Astrocyte (in vitro differentiated cells and primary cell): ENCODE data around the gene RNF180. TPM values are rescaled to one million over a fixed set of nuclear protein-coding genes. Genes with fewer than 3 reads are reported as not detected.

Experiments
- DNase-seq: peaks from one replicate; pipeline ENCODE4 v3.0.0-alpha.2; 2010; ENCODE audit warnings: low read depth
- FAIRE-seq: peaks from 2 replicates; lab custom pipeline; 2011; peaks lifted over from hg19 to GRCh38; lab: Jason Lieb, UNC
- H2AFZ ChIP-seq: 2 replicates; pipeline ENCODE4 v1.6.0; 2012; ENCODE audit warnings: low read depth, low read length, inconsistent platforms
- H3K27ac ChIP-seq: 2 replicates; pipeline ENCODE4 v1.5.1; 2011; ENCODE audit warnings: low read depth, low read length, inconsistent platforms
- H3K27me3 ChIP-seq: 2 replicates; pipeline ENCODE4 v1.6.0; 2011; ENCODE audit warnings: low read length, inconsistent platforms; ENCODE audit not compliant: insufficient read depth
- H3K36me3 ChIP-seq: 2 replicates; pipeline ENCODE4 v1.5.1; 2011; ENCODE audit warnings: low read length, inconsistent platforms; ENCODE audit not compliant: insufficient read depth
- H3K4me1 ChIP-seq: 2 replicates; pipeline ENCODE4 v1.5.1; 2011; ENCODE audit warnings: low read length, inconsistent platforms; ENCODE audit not compliant: insufficient read depth
- H3K4me2 ChIP-seq: 2 replicates; pipeline ENCODE4 v1.6.0; 2012; ENCODE audit warnings: low read length, inconsistent platforms
- H3K4me3 ChIP-seq: 2 replicates; pipeline ENCODE4 v1.5.1; 2011; ENCODE audit warnings: low read depth, mild to moderate bottlenecking, low read length, inconsistent platforms; ENCODE audit not compliant: insufficient read depth
- H3K79me2 ChIP-seq: 2 replicates; pipeline ENCODE4 v1.6.0; 2012; ENCODE audit warnings: mild to moderate bottlenecking, low read length, inconsistent platforms; ENCODE audit not compliant: insufficient read depth
- H3K9ac ChIP-seq: 2 replicates; pipeline ENCODE4 v1.6.0; 2012; ENCODE audit warnings: mild to moderate bottlenecking, low read length, inconsistent platforms
- H3K9me3 ChIP-seq: 2 replicates; pipeline ENCODE4 v1.5.1; 2012; ENCODE audit warnings: low read depth, mild to moderate bottlenecking, low read length, inconsistent platforms; ENCODE audit not compliant: insufficient read depth
- H4K20me1 ChIP-seq: 2 replicates; pipeline ENCODE4 v1.6.0; 2012; ENCODE audit warnings: low read length, inconsistent platforms; ENCODE audit not compliant: insufficient read depth
- H3K27ac Mint-ChIP-seq: one replicate; pipeline ENCODE4 v1.8.0; 2021; ENCODE audit warnings: mild to moderate bottlenecking, mixed read lengths; ENCODE audit not compliant: unreplicated experiment
- H3K27me3 Mint-ChIP-seq: one replicate; pipeline ENCODE4 v1.8.0; 2021; ENCODE audit warnings: low read depth, mixed read lengths; ENCODE audit not compliant: unreplicated experiment
- H3K36me3 Mint-ChIP-seq: one replicate; pipeline ENCODE4 v1.8.0; 2021; ENCODE audit warnings: low read depth, mixed read lengths; ENCODE audit not compliant: unreplicated experiment
- H3K4me1 Mint-ChIP-seq: one replicate; pipeline ENCODE4 v1.8.0; 2021; ENCODE audit warnings: low read depth, mixed read lengths; ENCODE audit not compliant: unreplicated experiment
- H3K4me3 Mint-ChIP-seq: one replicate; pipeline ENCODE4 v1.8.0; 2021; ENCODE audit warnings: mild to moderate bottlenecking, moderate library complexity, mixed read lengths; ENCODE audit not compliant: unreplicated experiment
- H3K9me3 Mint-ChIP-seq: one replicate; pipeline ENCODE4 v1.8.0; 2021; ENCODE audit warnings: mild to moderate bottlenecking, mixed read lengths; ENCODE audit not compliant: unreplicated experiment
- EZH2 ChIP-seq: IDR thresholded peaks from 2 replicates; pipeline ENCODE4 v1.6.1; 2012; ENCODE audit warnings: mild to moderate bottlenecking, low read length, inconsistent platforms; ENCODE audit not compliant: insufficient read depth
- total RNA-seq: library from RNA; stranded (reverse); gene quantifications from 2 replicates; pipeline ENCODE4 v1.2.1, GENCODE V29; 2021
- TF ChIP-seq, protein P1 (sequence below): IDR thresholded peaks from 2 replicates; pipeline ENCODE4 v1.5.1; 2011; ENCODE audit warnings: low read depth, mild to moderate bottlenecking, inconsistent platforms, low read length, moderate library complexity; ENCODE audit not compliant: insufficient read depth

Gene RNF180
- total RNA-seq, 1 donor from 2014 or later, result 5.4 TPM

DNA sequence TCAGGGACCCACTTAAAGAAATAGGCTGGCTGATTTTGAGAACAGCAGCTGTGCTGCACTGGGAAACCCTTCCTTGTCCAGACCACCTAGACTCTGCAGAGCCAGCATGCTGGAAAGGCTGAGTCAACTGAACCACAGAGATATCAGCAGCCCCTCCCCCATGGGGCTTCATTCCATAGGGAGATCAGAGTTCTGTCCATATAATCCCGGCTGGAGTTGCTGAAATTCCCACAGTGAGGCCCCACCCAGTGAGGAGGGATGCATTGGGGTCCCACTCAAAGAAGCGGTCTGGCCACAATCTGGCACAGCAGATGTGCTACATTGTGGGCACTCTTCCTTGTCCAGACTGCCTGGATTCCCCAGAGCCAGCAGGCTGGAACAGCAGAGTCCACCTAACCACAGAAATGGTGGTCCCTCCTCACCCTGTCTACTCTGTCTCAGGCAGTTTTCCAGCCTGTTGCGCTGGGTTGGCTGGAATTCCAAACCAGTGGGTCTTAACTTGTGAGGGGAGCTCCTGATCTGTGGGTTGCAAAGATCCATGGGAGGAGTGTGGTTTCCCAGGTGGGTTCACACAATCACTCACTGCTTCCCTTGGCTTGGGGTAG lies 127.1 kb downstream of the RNF180 start:
- H3K36me3 ChIP-seq, result no peaks in the 10 kb centered on the region
- peak overlapping the region; percentile 28 for H3K4me2 ChIP-seq
- Mint-ChIP-seq H3K27ac (no peak overlapping the region), H3K27me3 (no peaks in the 10 kb centered on the region), H3K4me3 (no peak overlapping the region), H3K36me3 (no peaks in the 10 kb centered on the region), H3K4me1 (peaks cover 14% of the 10 kb centered on the region), H3K9me3 (peaks cover 4% of the 10 kb centered on the region)
- FAIRE-seq (no peak), DNase-seq (peak; percentile 64)
- no peak overlapping the region for H3K27ac ChIP-seq
- no peaks in the 10 kb centered on the region for H3K4me1 ChIP-seq
- H3K9ac ChIP-seq, result no peak overlapping the region
- no peaks in the 10 kb centered on the region for H3K9me3 ChIP-seq
- H3K4me3 ChIP-seq, result no peak overlapping the region
- TF ChIP-seq, protein P1, sequence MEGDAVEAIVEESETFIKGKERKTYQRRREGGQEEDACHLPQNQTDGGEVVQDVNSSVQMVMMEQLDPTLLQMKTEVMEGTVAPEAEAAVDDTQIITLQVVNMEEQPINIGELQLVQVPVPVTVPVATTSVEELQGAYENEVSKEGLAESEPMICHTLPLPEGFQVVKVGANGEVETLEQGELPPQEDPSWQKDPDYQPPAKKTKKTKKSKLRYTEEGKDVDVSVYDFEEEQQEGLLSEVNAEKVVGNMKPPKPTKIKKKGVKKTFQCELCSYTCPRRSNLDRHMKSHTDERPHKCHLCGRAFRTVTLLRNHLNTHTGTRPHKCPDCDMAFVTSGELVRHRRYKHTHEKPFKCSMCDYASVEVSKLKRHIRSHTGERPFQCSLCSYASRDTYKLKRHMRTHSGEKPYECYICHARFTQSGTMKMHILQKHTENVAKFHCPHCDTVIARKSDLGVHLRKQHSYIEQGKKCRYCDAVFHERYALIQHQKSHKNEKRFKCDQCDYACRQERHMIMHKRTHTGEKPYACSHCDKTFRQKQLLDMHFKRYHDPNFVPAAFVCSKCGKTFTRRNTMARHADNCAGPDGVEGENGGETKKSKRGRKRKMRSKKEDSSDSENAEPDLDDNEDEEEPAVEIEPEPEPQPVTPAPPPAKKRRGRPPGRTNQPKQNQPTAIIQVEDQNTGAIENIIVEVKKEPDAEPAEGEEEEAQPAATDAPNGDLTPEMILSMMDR, result no peak
- TF ChIP-seq EZH2, result no peak
- H2AFZ ChIP-seq, result peak overlapping the region; percentile 48
- H4K20me1 ChIP-seq, result no peaks in the 10 kb centered on the region
- H3K79me2 ChIP-seq, result no peaks in the 10 kb centered on the region
- H3K27me3 ChIP-seq, result no peaks in the 10 kb centered on the region

DNA sequence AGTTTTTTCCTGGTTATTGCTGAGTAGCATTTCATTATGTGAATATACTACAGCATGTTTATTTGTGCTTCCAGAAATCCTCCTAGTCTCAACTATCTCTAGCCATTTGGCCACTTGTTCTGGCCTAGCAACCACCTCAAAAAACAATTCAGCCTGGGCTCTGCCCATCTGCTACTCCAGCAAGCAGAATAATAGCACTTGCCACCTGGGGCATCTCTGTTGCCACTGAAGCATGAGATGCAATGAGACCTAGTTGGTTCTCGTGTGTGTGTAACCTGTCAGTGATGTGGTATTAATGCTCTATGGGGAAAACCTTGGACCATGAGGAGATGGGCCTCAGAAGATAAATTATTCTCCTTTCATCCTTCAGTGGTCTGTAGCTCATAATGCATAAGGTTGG lies 129.5 kb downstream of the RNF180 start:
- no peaks in the 10 kb centered on the region for H3K36me3 ChIP-seq
- H3K36me3 Mint-ChIP-seq, result no peaks in the 10 kb centered on the region
- H3K27ac Mint-ChIP-seq, result no peak overlapping the region
- no peak for FAIRE-seq
- no peaks in the 10 kb centered on the region for H3K27me3 ChIP-seq
- H3K4me1 ChIP-seq, result no peaks in the 10 kb centered on the region
- no peak for DNase-seq
- no peaks in the 10 kb centered on the region for H3K79me2 ChIP-seq
- no peak overlapping the region for H3K4me2 ChIP-seq
- H3K27me3 Mint-ChIP-seq, result no peaks in the 10 kb centered on the region
- H4K20me1 ChIP-seq, result no peaks in the 10 kb centered on the region
- H3K9me3 Mint-ChIP-seq, result peaks cover 4% of the 10 kb centered on the region
- TF ChIP-seq EZH2, result no peak
- TF ChIP-seq, protein P1, result no peak
- peaks cover 14% of the 10 kb centered on the region for H3K4me1 Mint-ChIP-seq
- no peak overlapping the region for H3K4me3 ChIP-seq
- H2AFZ ChIP-seq, result no peak overlapping the region
- H3K9ac ChIP-seq, result no peak overlapping the region
- no peak overlapping the region for H3K27ac ChIP-seq
- H3K9me3 ChIP-seq, result no peaks in the 10 kb centered on the region
- no peak overlapping the region for H3K4me3 Mint-ChIP-seq

DNA sequence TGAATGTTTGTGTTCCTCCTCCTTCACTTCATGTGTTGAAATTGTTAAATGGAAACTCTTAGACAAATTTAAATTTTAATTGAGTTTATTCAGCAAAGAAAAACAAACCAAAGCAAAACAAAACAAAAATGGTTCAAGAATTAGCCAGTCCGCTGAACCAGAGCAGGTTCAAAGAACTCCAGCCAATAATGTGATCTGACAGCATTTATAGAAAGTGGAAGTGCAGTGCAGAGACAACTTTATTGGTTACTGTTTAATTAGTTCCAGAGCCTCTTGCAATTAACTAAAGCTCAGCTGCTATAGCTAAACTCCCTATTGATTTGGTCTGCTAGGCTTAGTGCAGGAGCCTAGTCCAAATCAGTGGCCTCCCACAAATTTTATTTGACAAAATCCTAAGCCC lies 132.9 kb downstream of the RNF180 start:
- Histone ChIP-seq H2AFZ (no peak overlapping the region), H3K27ac (no peak overlapping the region), H3K36me3 (no peaks in the 10 kb centered on the region), H3K4me2 (no peak overlapping the region), H3K9ac (no peak overlapping the region), H4K20me1 (no peaks in the 10 kb centered on the region), H3K4me1 (no peaks in the 10 kb centered on the region), H3K4me3 (no peak overlapping the region), H3K9me3 (no peaks in the 10 kb centered on the region), H3K79me2 (no peaks in the 10 kb centered on the region), H3K27me3 (no peaks in the 10 kb centered on the region)
- no peaks in the 10 kb centered on the region for H3K27me3 Mint-ChIP-seq
- H3K9me3 Mint-ChIP-seq, result no peaks in the 10 kb centered on the region
- TF ChIP-seq, protein P1, result no peak
- no peak for TF ChIP-seq EZH2
- no peak overlapping the region for H3K4me3 Mint-ChIP-seq
- H3K36me3 Mint-ChIP-seq, result no peaks in the 10 kb centered on the region
- H3K27ac Mint-ChIP-seq, result no peak overlapping the region
- peaks cover 2% of the 10 kb centered on the region for H3K4me1 Mint-ChIP-seq
- FAIRE-seq (no peak), DNase-seq (no peak)
